ENCODE measurements around the gene MT2A.
A peak's percentile ranks its signal among the peaks of the same experiment; 100 is the strongest.
"Not testable (repeated sequence)": the region's sequence is repeated elsewhere in the genome, so short reads cannot be mapped to it uniquely, and the experiment has no call there.

Gene MT2A

GRCh38 chr16:56621665-56622445 is 13.5 kb downstream of the MT2A start:
- not testable (repeated sequence) for DNase-seq

- DNase-seq: not testable (repeated sequence)
These were observed 14.8 kb downstream of the MT2A start for GRCh38 chr16:56623184-56623583.

- no peak for DNase-seq
These were observed 15.3 kb downstream of the MT2A start for GRCh38 chr16:56623637-56624036.

GRCh38 chr16:56625140-56625942 is 17.0 kb downstream of the MT2A start, which contains the start of gene MT1E:
MT1E (plus strand) TSS chr16:56625781; CDS start chr16:56625852, 71 bp downstream.
- peak; percentile 24 to 25 for DNase-seq

- no peak for DNase-seq
These were observed 17.7 kb downstream of the MT2A start for GRCh38 chr16:56625943-56626654.

GRCh38 chr16:56626685-56627084 is 18.3 kb downstream of the MT2A start:
- DNase-seq: no peak

GRCh38 chr16:56628486-56629350 is 20.3 kb downstream of the MT2A start:
- no peak for DNase-seq

GRCh38 chr16:56629531-56629930 is 21.1 kb downstream of the MT2A start:
- no peak for DNase-seq

GRCh38 chr16:56630134-56630533 is 21.8 kb downstream of the MT2A start:
- no peak for DNase-seq

- DNase-seq: no peak
These were observed 22.8 kb downstream of the MT2A start for GRCh38 chr16:56631197-56631596.

- DNase-seq: no peak
These were observed 23.4 kb downstream of the MT2A start for GRCh38 chr16:56631832-56632155.

GRCh38 chr16:56632156-56632847 is 23.9 kb downstream of the MT2A start, which contains the start of gene MT1M:
MT1M (plus strand) TSS chr16:56632659; CDS start chr16:56632732, 73 bp downstream.
- no peak for DNase-seq

- DNase-seq: no peak
These were observed 24.5 kb downstream of the MT2A start for GRCh38 chr16:56632848-56633365.

GRCh38 chr16:56633535-56633934 is 25.2 kb downstream of the MT2A start:
- DNase-seq: no peak

- DNase-seq: no peak
These were observed 26.5 kb downstream of the MT2A start for GRCh38 chr16:56634715-56635440.

- no peak for DNase-seq
These were observed 27.1 kb downstream of the MT2A start for GRCh38 chr16:56635441-56635967.

GRCh38 chr16:56636616-56637413 is 28.4 kb downstream of the MT2A start:
- DNase-seq: no peak

- DNase-seq: no peak
These were observed 29.7 kb downstream of the MT2A start, which contains the start of gene MT1A for GRCh38 chr16:56637814-56638750. MT1A (plus strand) TSS chr16:56638666; CDS start chr16:56638739, 73 bp downstream.

Measured in CD4-positive, alpha-beta T cell treated with Interleukin-4 for 1 hour (primary cell).